ENCODE data around the gene GJC2.
A peak's percentile ranks its signal among the peaks of the same experiment; 100 is the strongest.
"Not testable (repeated sequence)": the region's sequence is repeated elsewhere in the genome, so short reads cannot be mapped to it uniquely, and the experiment has no call there.

Gene GJC2

GRCh38 chr1:228149406-228150119 lies at the start of gene GJC2:
TSS of gene GJC2 (plus strand) at chr1:228149930. CDS start at chr1:228157759, 7,829 bp downstream.
- peak; percentile 23 for DNase-seq (ENCODE audit: low read depth, low spot score)

- DNase-seq (ENCODE audit: low read depth, low spot score) = no peak
These were observed 48.7 kb upstream of the GJC2 start for GRCh38 chr1:228100822-228101613.

GRCh38 chr1:228101614-228101993 lies 48.1 kb upstream of the GJC2 start:
- DNase-seq (ENCODE audit: low read depth, low spot score) = no peak

GRCh38 chr1:228101994-228102790 lies 47.5 kb upstream of the GJC2 start:
- peak; percentile 64 for DNase-seq (ENCODE audit: low read depth, low spot score)

GRCh38 chr1:228102791-228103620 lies 46.7 kb upstream of the GJC2 start, which contains the start of gene C1orf35:
TSS of gene C1orf35 (minus strand) at chr1:228103325. CDS start at chr1:228103227, 98 bp downstream.
- peak; percentile 98 for DNase-seq (ENCODE audit: low read depth, low spot score)

GRCh38 chr1:228104526-228105269 lies 45.0 kb upstream of the GJC2 start:
- DNase-seq (ENCODE audit: low read depth, low spot score) = no peak

GRCh38 chr1:228105270-228105995 lies 44.3 kb upstream of the GJC2 start:
- no peak for DNase-seq (ENCODE audit: low read depth, low spot score)

- DNase-seq (ENCODE audit: low read depth, low spot score) = no peak
These were observed 43.5 kb upstream of the GJC2 start for GRCh38 chr1:228105996-228106799.

- DNase-seq (ENCODE audit: low read depth, low spot score) = no peak
These were observed 43.0 kb upstream of the GJC2 start for GRCh38 chr1:228106800-228107054.

- DNase-seq (ENCODE audit: low read depth, low spot score) = no peak
These were observed 42.1 kb upstream of the GJC2 start for GRCh38 chr1:228107636-228108035.

GRCh38 chr1:228108055-228108690 lies 41.6 kb upstream of the GJC2 start:
- no peak for DNase-seq (ENCODE audit: low read depth, low spot score)

GRCh38 chr1:228108742-228109072 lies 41.0 kb upstream of the GJC2 start:
- no peak for DNase-seq (ENCODE audit: low read depth, low spot score)

- peak; percentile 99 for DNase-seq (ENCODE audit: low read depth, low spot score)
These were observed 40.4 kb upstream of the GJC2 start, which contains the start of gene MRPL55 for GRCh38 chr1:228109073-228109961. TSS of gene MRPL55 (minus strand) at chr1:228109299. CDS start at chr1:228108260, 1,039 bp downstream.

GRCh38 chr1:228109962-228110488 lies 39.7 kb upstream of the GJC2 start:
- DNase-seq (ENCODE audit: low read depth, low spot score) = peak; percentile 17

GRCh38 chr1:228110556-228110955 lies 39.2 kb upstream of the GJC2 start:
- no peak for DNase-seq (ENCODE audit: low read depth, low spot score)

GRCh38 chr1:228111315-228111714 lies 38.4 kb upstream of the GJC2 start:
- DNase-seq (ENCODE audit: low read depth, low spot score) = not testable (repeated sequence)

GRCh38 chr1:228112167-228112566 lies 37.6 kb upstream of the GJC2 start:
- DNase-seq (ENCODE audit: low read depth, low spot score) = no peak
